ENCODE measurements around the gene GOLGA6L2. TPM values are rescaled to one million over a fixed set of nuclear protein-coding genes. Genes with fewer than 3 reads are reported as not detected.

The GOLGA6L2 gene
- total RNA-seq, 1 donor from 2014 or later: not detected

- H3K4me1 Mint-ChIP-seq (ENCODE audit: low read depth, unreplicated experiment): no peaks in the 10 kb centered on the region
These were observed 10.8 kb upstream of the GOLGA6L2 start for GRCh38 chr15:23457890-23458289.

GRCh38 chr15:23446215-23447106 lies 582 bp downstream of the GOLGA6L2 start:
- no peaks in the 10 kb centered on the region for H3K4me1 ChIP-seq (ENCODE audit: insufficient read depth, low read length)
- peaks cover 10% of the 10 kb centered on the region for H3K27me3 Mint-ChIP-seq (ENCODE audit: low read depth, unreplicated experiment)
- H2AFZ ChIP-seq (ENCODE audit: low read depth, low read length): no peak overlapping the region
- no peak overlapping the region for H3K4me3 ChIP-seq (ENCODE audit: insufficient read depth, low read depth, low read length)
- no peaks in the 10 kb centered on the region for H3K36me3 Mint-ChIP-seq (ENCODE audit: low read depth, unreplicated experiment)
- H3K9me3 Mint-ChIP-seq (ENCODE audit: unreplicated experiment): peaks cover 5% of the 10 kb centered on the region
- H3K27me3 ChIP-seq (ENCODE audit: insufficient read depth, low read length): no peaks in the 10 kb centered on the region
- peaks cover 4% of the 10 kb centered on the region for H3K9me3 ChIP-seq (ENCODE audit: insufficient read depth, low read depth, low read length)
- DNase-seq (ENCODE audit: low read depth) (no peak), FAIRE-seq (no peak)
- no peak overlapping the region for H3K27ac Mint-ChIP-seq (ENCODE audit: unreplicated experiment)
- no peak overlapping the region for H3K9ac ChIP-seq (ENCODE audit: low read length)
- no peaks in the 10 kb centered on the region for H3K79me2 ChIP-seq (ENCODE audit: insufficient read depth, low read length)
- no peaks in the 10 kb centered on the region for H3K4me1 Mint-ChIP-seq (ENCODE audit: low read depth, unreplicated experiment)
- no peak overlapping the region for H3K27ac ChIP-seq (ENCODE audit: low read depth, low read length)
- TF ChIP-seq EZH2 (IDR thresholded peaks at IDR 0.05; ENCODE audit: insufficient read depth, low read length): no peak
- no peak overlapping the region for H3K4me2 ChIP-seq (ENCODE audit: low read length)
- no peaks in the 10 kb centered on the region for H3K36me3 ChIP-seq (ENCODE audit: insufficient read depth, low read length)
- H3K4me3 Mint-ChIP-seq (ENCODE audit: unreplicated experiment): no peak overlapping the region
- no peaks in the 10 kb centered on the region for H4K20me1 ChIP-seq (ENCODE audit: insufficient read depth, low read length)

More at GRCh38 chr15:23457890-23458289, 10.8 kb upstream of the GOLGA6L2 start:
- Histone ChIP-seq H3K27ac (ENCODE audit: low read depth, low read length) (no peak overlapping the region), H3K4me3 (ENCODE audit: insufficient read depth, low read depth, low read length) (no peak overlapping the region), H3K79me2 (ENCODE audit: insufficient read depth, low read length) (no peaks in the 10 kb centered on the region), H2AFZ (ENCODE audit: low read depth, low read length) (no peak overlapping the region), H4K20me1 (ENCODE audit: insufficient read depth, low read length) (no peaks in the 10 kb centered on the region), H3K36me3 (ENCODE audit: insufficient read depth, low read length) (no peaks in the 10 kb centered on the region), H3K27me3 (ENCODE audit: insufficient read depth, low read length) (no peaks in the 10 kb centered on the region), H3K4me1 (ENCODE audit: insufficient read depth, low read length) (no peaks in the 10 kb centered on the region), H3K4me2 (ENCODE audit: low read length) (no peak overlapping the region), H3K9me3 (ENCODE audit: insufficient read depth, low read depth, low read length) (no peaks in the 10 kb centered on the region), H3K9ac (ENCODE audit: low read length) (no peak overlapping the region)
- no peaks in the 10 kb centered on the region for H3K27me3 Mint-ChIP-seq (ENCODE audit: low read depth, unreplicated experiment)
- H3K4me3 Mint-ChIP-seq (ENCODE audit: unreplicated experiment): no peak overlapping the region
- H3K9me3 Mint-ChIP-seq (ENCODE audit: unreplicated experiment): no peaks in the 10 kb centered on the region
- H3K36me3 Mint-ChIP-seq (ENCODE audit: low read depth, unreplicated experiment): no peaks in the 10 kb centered on the region
- FAIRE-seq: no peak
- no peak overlapping the region for H3K27ac Mint-ChIP-seq (ENCODE audit: unreplicated experiment)
- no peak for TF ChIP-seq CTCF (IDR thresholded peaks at IDR 0.05; ENCODE audit: insufficient read depth, low read depth, low read length)
- DNase-seq (ENCODE audit: low read depth): no peak

- Histone ChIP-seq H4K20me1 (ENCODE audit: insufficient read depth, low read length) (no peaks in the 10 kb centered on the region), H3K4me1 (ENCODE audit: insufficient read depth, low read length) (no peaks in the 10 kb centered on the region), H3K27ac (ENCODE audit: low read depth, low read length) (no peak overlapping the region), H2AFZ (ENCODE audit: low read depth, low read length) (no peak overlapping the region), H3K4me2 (ENCODE audit: low read length) (no peak overlapping the region), H3K9me3 (ENCODE audit: insufficient read depth, low read depth, low read length) (peaks cover 4% of the 10 kb centered on the region), H3K27me3 (ENCODE audit: insufficient read depth, low read length) (no peaks in the 10 kb centered on the region), H3K4me3 (ENCODE audit: insufficient read depth, low read depth, low read length) (no peak overlapping the region), H3K9ac (ENCODE audit: low read length) (no peak overlapping the region), H3K36me3 (ENCODE audit: insufficient read depth, low read length) (no peaks in the 10 kb centered on the region), H3K79me2 (ENCODE audit: insufficient read depth, low read length) (no peaks in the 10 kb centered on the region)
- FAIRE-seq (no peak), DNase-seq (ENCODE audit: low read depth) (no peak)
- Mint-ChIP-seq H3K27me3 (ENCODE audit: low read depth, unreplicated experiment) (peaks cover 10% of the 10 kb centered on the region), H3K9me3 (ENCODE audit: unreplicated experiment) (peaks cover 5% of the 10 kb centered on the region), H3K4me1 (ENCODE audit: low read depth, unreplicated experiment) (no peaks in the 10 kb centered on the region), H3K36me3 (ENCODE audit: low read depth, unreplicated experiment) (no peaks in the 10 kb centered on the region), H3K27ac (ENCODE audit: unreplicated experiment) (no peak overlapping the region), H3K4me3 (ENCODE audit: unreplicated experiment) (no peak overlapping the region)
- no peak for TF ChIP-seq CTCF (IDR thresholded peaks at IDR 0.05; ENCODE audit: insufficient read depth, low read depth, low read length)
- no peak for TF ChIP-seq EZH2 (IDR thresholded peaks at IDR 0.05; ENCODE audit: insufficient read depth, low read length)
These were observed 2.8 kb downstream of the GOLGA6L2 start for GRCh38 chr15:23444269-23444668.

Measured in astrocyte (in vitro differentiated cells and primary cell).